IMR-90 (cell line): ENCODE results near the gene IQSEC3.

Experiments
- CTCF ChIP-seq: conservative IDR thresholded peaks from 2 replicates; pipeline ENCODE4 v1.5.1; 2012; ENCODE audit warnings: mild to moderate bottlenecking, low read depth, low read length, improper control_type of control experiment
- MAFK ChIP-seq: IDR thresholded peaks from 2 replicates; pipeline ENCODE4 v1.6.1; 2012; ENCODE audit warnings: low read depth, low read length, improper control_type of control experiment
- MXI1 ChIP-seq: IDR thresholded peaks from 2 replicates; pipeline ENCODE4 v1.6.1; 2012; ENCODE audit warnings: low read depth, mild to moderate bottlenecking, low read length, moderate library complexity, borderline replicate concordance
- POLR2A ChIP-seq: IDR thresholded peaks from 2 replicates; pipeline ENCODE4 v1.6.1; 2012; ENCODE audit warnings: mild to moderate bottlenecking, low read depth, low read length

- no peak for TF ChIP-seq CTCF
- no peak for TF ChIP-seq POLR2A
- no peak for TF ChIP-seq MAFK
- TF ChIP-seq MXI1: no peak
Measured at GRCh38 chr12:148676-149416, 82.3 kb downstream of the IQSEC3 start.
